ENCODE results near the gene GRIK1. TPM values are rescaled to one million over a fixed set of nuclear protein-coding genes. Genes with fewer than 3 reads are reported as not detected.

GRIK1 gene
- total RNA-seq, 1 donor from 2014 or later, result not detected

DNA sequence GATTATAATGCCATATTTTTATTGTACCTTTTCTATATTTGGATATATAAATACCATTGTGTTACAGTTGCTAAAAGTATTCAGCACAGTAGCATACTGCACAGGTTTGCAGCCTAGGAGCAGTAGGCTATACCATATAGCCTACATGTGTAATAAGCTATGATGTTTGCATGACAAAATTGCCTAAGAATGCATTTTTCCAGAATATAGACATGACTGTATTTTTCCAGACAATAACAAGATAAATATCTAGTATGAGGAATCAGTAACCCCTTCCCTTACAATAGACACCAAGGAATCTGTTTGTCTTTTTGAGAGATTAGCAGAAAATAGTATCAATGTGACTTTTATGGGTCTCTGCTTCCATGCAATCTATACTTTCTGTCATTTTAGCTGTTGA, 228.6 kb downstream of the GRIK1 start:
- no peaks in the 10 kb centered on the region for H3K9me3 Mint-ChIP-seq (ENCODE audit: unreplicated experiment)
- no peak for DNase-seq (ENCODE audit: extremely low spot score, unreplicated experiment)
- peaks cover 5% of the 10 kb centered on the region for H3K27me3 Mint-ChIP-seq (ENCODE audit: unreplicated experiment)
- H3K36me3 Mint-ChIP-seq (ENCODE audit: unreplicated experiment), result peaks cover 1% of the 10 kb centered on the region
- peaks cover 1% of the 10 kb centered on the region for H3K4me1 Mint-ChIP-seq (ENCODE audit: unreplicated experiment)
- no peak overlapping the region for H3K27ac Mint-ChIP-seq (ENCODE audit: unreplicated experiment)
- no peak overlapping the region for H3K4me3 Mint-ChIP-seq (ENCODE audit: unreplicated experiment)
- TF ChIP-seq, protein P1, sequence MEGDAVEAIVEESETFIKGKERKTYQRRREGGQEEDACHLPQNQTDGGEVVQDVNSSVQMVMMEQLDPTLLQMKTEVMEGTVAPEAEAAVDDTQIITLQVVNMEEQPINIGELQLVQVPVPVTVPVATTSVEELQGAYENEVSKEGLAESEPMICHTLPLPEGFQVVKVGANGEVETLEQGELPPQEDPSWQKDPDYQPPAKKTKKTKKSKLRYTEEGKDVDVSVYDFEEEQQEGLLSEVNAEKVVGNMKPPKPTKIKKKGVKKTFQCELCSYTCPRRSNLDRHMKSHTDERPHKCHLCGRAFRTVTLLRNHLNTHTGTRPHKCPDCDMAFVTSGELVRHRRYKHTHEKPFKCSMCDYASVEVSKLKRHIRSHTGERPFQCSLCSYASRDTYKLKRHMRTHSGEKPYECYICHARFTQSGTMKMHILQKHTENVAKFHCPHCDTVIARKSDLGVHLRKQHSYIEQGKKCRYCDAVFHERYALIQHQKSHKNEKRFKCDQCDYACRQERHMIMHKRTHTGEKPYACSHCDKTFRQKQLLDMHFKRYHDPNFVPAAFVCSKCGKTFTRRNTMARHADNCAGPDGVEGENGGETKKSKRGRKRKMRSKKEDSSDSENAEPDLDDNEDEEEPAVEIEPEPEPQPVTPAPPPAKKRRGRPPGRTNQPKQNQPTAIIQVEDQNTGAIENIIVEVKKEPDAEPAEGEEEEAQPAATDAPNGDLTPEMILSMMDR (IDR thresholded peaks at IDR 0.05), result no peak

DNA sequence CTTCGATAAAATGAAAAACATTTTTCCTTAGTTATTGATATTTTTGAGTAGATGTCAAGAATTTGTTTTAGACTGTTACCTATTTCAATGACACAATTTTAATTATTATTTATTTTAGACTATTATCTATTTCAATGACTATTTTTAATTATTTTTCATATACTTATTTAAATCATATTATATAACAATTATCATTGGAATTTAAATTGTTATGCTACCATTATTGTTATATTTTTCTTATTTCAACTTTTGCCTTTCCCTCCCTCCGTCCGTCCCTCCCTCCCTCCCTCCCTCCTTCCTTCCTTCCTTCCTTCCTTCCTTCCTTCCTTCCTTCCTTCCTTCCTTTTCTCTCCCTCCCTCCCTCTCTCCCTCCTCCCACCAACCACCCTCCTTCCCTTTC, 229.3 kb downstream of the GRIK1 start:
- Mint-ChIP-seq H3K27me3 (ENCODE audit: unreplicated experiment) (peaks cover 5% of the 10 kb centered on the region), H3K36me3 (ENCODE audit: unreplicated experiment) (peaks cover 1% of the 10 kb centered on the region), H3K27ac (ENCODE audit: unreplicated experiment) (no peak overlapping the region), H3K4me3 (ENCODE audit: unreplicated experiment) (no peak overlapping the region), H3K9me3 (ENCODE audit: unreplicated experiment) (no peaks in the 10 kb centered on the region), H3K4me1 (ENCODE audit: unreplicated experiment) (peaks cover 1% of the 10 kb centered on the region)
- TF ChIP-seq, protein P1 (IDR thresholded peaks at IDR 0.05), result no peak
- no peak for DNase-seq (ENCODE audit: extremely low spot score, unreplicated experiment)

DNA sequence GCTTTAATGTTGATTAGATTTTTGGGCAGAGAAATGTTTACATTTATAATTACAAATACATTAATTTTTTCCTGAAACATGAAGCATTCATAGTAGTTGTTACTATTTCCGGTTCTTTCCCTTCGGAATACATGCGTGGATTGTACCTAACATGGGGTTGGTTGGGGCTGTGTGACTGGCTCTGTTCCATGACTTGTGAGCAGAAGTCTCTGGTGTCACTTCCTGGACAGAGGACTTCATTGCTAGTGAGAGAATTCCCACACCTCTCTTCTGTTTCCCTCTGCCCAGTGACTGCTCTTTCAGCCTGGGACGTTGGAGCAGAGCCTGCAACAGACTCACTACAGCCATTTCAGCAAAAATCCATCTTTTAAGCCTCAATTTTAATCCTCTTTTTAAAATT, 231.4 kb downstream of the GRIK1 start:
- no peak for DNase-seq (ENCODE audit: extremely low spot score, unreplicated experiment)
- Mint-ChIP-seq H3K4me3 (ENCODE audit: unreplicated experiment) (no peak overlapping the region), H3K9me3 (ENCODE audit: unreplicated experiment) (no peaks in the 10 kb centered on the region), H3K27me3 (ENCODE audit: unreplicated experiment) (peaks cover 5% of the 10 kb centered on the region), H3K27ac (ENCODE audit: unreplicated experiment) (no peak overlapping the region), H3K36me3 (ENCODE audit: unreplicated experiment) (peaks cover 1% of the 10 kb centered on the region), H3K4me1 (ENCODE audit: unreplicated experiment) (peaks cover 1% of the 10 kb centered on the region)
- TF ChIP-seq, protein P1 (IDR thresholded peaks at IDR 0.05), result no peak

DNA sequence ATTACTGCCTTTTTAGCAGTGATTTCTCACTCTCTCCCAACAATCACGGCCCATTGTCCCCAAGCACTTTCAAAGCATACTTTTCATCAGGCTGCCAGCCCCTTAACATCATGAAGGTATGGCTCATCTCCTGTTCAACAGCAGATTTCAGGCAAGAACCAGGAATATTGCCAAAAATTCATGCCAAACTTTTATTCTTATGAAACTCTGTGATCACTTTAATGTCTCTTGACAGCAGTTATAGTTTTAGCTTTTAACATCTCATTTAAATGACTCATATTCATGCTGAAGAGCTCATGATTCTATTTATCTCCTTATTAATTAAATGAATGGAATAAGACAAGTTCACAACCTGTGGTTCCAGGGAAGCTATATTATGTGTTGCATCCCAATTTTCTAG, 235.1 kb downstream of the GRIK1 start:
- Mint-ChIP-seq H3K36me3 (ENCODE audit: unreplicated experiment) (peaks cover 1% of the 10 kb centered on the region), H3K4me3 (ENCODE audit: unreplicated experiment) (no peak overlapping the region), H3K4me1 (ENCODE audit: unreplicated experiment) (no peaks in the 10 kb centered on the region), H3K27ac (ENCODE audit: unreplicated experiment) (no peak overlapping the region), H3K9me3 (ENCODE audit: unreplicated experiment) (no peaks in the 10 kb centered on the region), H3K27me3 (ENCODE audit: unreplicated experiment) (no peaks in the 10 kb centered on the region)
- no peak for DNase-seq (ENCODE audit: extremely low spot score, unreplicated experiment)
- TF ChIP-seq, protein P1 (IDR thresholded peaks at IDR 0.05), result no peak

DNA sequence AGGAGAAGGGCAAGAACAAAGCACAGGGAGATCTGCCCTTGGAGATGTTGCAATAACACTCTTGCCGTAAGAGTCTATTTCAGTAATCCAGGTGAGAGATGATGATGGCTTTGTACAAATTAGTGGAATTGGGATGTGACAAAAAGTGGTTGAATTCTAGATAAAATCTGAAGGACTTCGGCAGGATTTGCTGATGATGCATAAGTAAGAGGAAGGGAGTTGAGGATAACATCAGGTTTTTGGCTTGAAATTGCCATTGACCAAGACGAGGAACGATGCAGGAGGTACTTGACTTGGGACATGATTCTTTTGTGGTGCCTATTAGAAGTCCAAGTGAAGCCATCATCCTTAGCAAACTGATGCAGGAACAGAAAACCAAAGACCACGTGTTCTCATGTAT, 238.1 kb downstream of the GRIK1 start:
- no peaks in the 10 kb centered on the region for H3K4me1 Mint-ChIP-seq (ENCODE audit: unreplicated experiment)
- H3K4me3 Mint-ChIP-seq (ENCODE audit: unreplicated experiment), result no peak overlapping the region
- no peaks in the 10 kb centered on the region for H3K27me3 Mint-ChIP-seq (ENCODE audit: unreplicated experiment)
- H3K27ac Mint-ChIP-seq (ENCODE audit: unreplicated experiment), result no peak overlapping the region
- TF ChIP-seq, protein P1 (IDR thresholded peaks at IDR 0.05), result no peak
- no peak for DNase-seq (ENCODE audit: extremely low spot score, unreplicated experiment)
- H3K9me3 Mint-ChIP-seq (ENCODE audit: unreplicated experiment), result no peaks in the 10 kb centered on the region
- peaks cover 1% of the 10 kb centered on the region for H3K36me3 Mint-ChIP-seq (ENCODE audit: unreplicated experiment)
